ENCODE data around the gene YJU2.
"Not testable (repeated sequence)": the region's sequence is repeated elsewhere in the genome, so short reads cannot be mapped to it uniquely, and the experiment has no call there.

DNA sequence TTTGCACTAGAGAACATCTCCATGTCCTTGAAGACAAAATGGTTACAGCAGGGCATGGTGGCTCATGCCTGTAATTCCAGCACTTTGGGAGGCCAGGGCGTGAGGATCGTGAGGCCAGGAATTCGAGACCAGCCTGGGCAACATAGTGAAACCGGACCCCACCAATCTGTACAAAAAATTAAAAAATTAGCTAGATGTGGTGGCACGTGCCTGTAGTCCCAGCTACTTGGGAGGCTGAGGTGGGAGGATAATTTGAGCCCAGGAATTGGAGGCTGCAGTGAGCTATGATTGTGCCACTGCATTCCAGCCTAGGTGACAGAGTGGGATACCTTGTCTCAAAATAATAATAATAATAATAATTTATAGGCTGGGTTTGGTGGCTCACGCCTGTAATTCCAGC, 16.6 kb upstream of the YJU2 start:
- TF ChIP-seq, protein P1, sequence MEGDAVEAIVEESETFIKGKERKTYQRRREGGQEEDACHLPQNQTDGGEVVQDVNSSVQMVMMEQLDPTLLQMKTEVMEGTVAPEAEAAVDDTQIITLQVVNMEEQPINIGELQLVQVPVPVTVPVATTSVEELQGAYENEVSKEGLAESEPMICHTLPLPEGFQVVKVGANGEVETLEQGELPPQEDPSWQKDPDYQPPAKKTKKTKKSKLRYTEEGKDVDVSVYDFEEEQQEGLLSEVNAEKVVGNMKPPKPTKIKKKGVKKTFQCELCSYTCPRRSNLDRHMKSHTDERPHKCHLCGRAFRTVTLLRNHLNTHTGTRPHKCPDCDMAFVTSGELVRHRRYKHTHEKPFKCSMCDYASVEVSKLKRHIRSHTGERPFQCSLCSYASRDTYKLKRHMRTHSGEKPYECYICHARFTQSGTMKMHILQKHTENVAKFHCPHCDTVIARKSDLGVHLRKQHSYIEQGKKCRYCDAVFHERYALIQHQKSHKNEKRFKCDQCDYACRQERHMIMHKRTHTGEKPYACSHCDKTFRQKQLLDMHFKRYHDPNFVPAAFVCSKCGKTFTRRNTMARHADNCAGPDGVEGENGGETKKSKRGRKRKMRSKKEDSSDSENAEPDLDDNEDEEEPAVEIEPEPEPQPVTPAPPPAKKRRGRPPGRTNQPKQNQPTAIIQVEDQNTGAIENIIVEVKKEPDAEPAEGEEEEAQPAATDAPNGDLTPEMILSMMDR (conservative IDR thresholded peaks at IDR 0.05): not testable (repeated sequence)
- TF ChIP-seq EZH2 (IDR thresholded peaks at IDR 0.05; ENCODE audit: low read depth): not testable (repeated sequence)

Measured in PC-9 (cell line).